H1 (cell line): Measurements from ENCODE around the gene FIGNL2. TPM values are rescaled to one million over a fixed set of nuclear protein-coding genes. Genes with fewer than 3 reads are reported as not detected.

Experiments used
- CTCF ChIA-PET: fragments of 300-600 bp; sonication (Branson Sonifier 250); formaldehyde crosslinking; loops from one replicate; lab custom pipeline; 2021; ENCODE audit not compliant: partially characterized antibody; lab: Charles Lee
- POLR2A ChIA-PET: fragments of 300-600 bp; sonication (Branson Sonifier 250); formaldehyde crosslinking; loops from one replicate; lab custom pipeline; 2021; ENCODE audit warnings: inconsistent platforms; ENCODE audit not compliant: partially characterized antibody; lab: Charles Lee
- DNase-seq, 2 experiments: peaks; one replicate each; pipeline versions ENCODE4 v3.0.0 to v3.0.0-alpha.2; 2010 to 2022; ENCODE audit warnings: low spot score in 2 of 2, low read depth in 1 of 2, mixed read lengths in 1 of 2
- FAIRE-seq: peaks from 2 replicates; lab custom pipeline; 2011; peaks lifted over from hg19 to GRCh38; lab: Jason Lieb, UNC
- H2AFZ ChIP-seq: 2 replicates; pipeline ENCODE4 v1.8.1; 2012; ENCODE audit warnings: low read length, inconsistent platforms
- H2AK5ac ChIP-seq: 2 replicates; pipeline ENCODE4 v1.6.1; 2013; ENCODE audit warnings: low read depth, low read length
- H2BK120ac ChIP-seq: replicated peaks from 2 replicates; pipeline ENCODE3; 2013; ENCODE audit warnings: low read depth, low read length, inconsistent platforms
- H2BK12ac ChIP-seq: 2 replicates; pipeline ENCODE4 v1.6.1; 2013; ENCODE audit warnings: low read depth, low read length
- H2BK15ac ChIP-seq: 2 replicates; pipeline ENCODE4 v1.6.1; 2013; ENCODE audit warnings: low read length
- H2BK20ac ChIP-seq: 2 replicates; pipeline ENCODE4 v1.6.1; 2013; ENCODE audit warnings: low read length
- H2BK5ac ChIP-seq: 2 replicates; pipeline ENCODE4 v1.6.1; 2013; ENCODE audit warnings: low read depth, low read length
- H3K14ac ChIP-seq: 2 replicates; pipeline ENCODE4 v1.6.1; 2013; ENCODE audit warnings: inconsistent platforms; ENCODE audit not compliant: insufficient read length
- H3K18ac ChIP-seq: 2 replicates; pipeline ENCODE4 v1.6.1; 2013; ENCODE audit warnings: low read length; ENCODE audit errors: extremely low read depth
- H3K23ac ChIP-seq: 2 replicates; pipeline ENCODE4 v1.6.1; 2013; ENCODE audit warnings: inconsistent platforms; ENCODE audit not compliant: insufficient read length
- H3K23me2 ChIP-seq: 2 replicates; pipeline ENCODE4 v1.6.1; 2013; ENCODE audit warnings: low read depth, low read length
- H3K27ac ChIP-seq: 2 replicates; pipeline ENCODE4 v1.6.1; 2011; ENCODE audit warnings: low read depth, low read length, inconsistent platforms
- H3K27me3 ChIP-seq, 4 experiments: replicated peaks in 1 of 4; 1 replicate in 1 of 4; 2 replicates in 3 of 4; pipeline versions ENCODE4 v1.6.1 to v1.8.1; 2011 to 2013; ENCODE audit warnings: low read length in 3 of 4, mild to moderate bottlenecking in 3 of 4, inconsistent platforms in 2 of 4, mixed read lengths in 2 of 4, moderate library complexity in 1 of 4; ENCODE audit not compliant: control insufficient read depth in 3 of 4, insufficient read depth in 3 of 4; ENCODE audit errors: extremely low read depth in 1 of 4
- H3K36me3 ChIP-seq, 4 experiments: 2 replicates each; pipeline versions ENCODE4 v1.6.1 to v1.8.1; 2011 to 2013; ENCODE audit warnings: mild to moderate bottlenecking in 4 of 4, low read length in 3 of 4, moderate library complexity in 2 of 4, control low read depth in 1 of 4, inconsistent platforms in 1 of 4; ENCODE audit not compliant: insufficient read depth in 4 of 4, control insufficient read depth in 2 of 4
- H3K4ac ChIP-seq: replicated peaks from 2 replicates; pipeline ENCODE3; 2013; ENCODE audit warnings: low read length, low read depth, mixed read lengths, inconsistent platforms; ENCODE audit not compliant: insufficient read length
- H3K4me1 ChIP-seq, 4 experiments: replicated peaks in 1 of 4; 1 replicate in 1 of 4; 2 replicates in 3 of 4; pipeline versions ENCODE4 v1.6.1 to v1.8.1; 2011 to 2013; ENCODE audit warnings: low read length in 3 of 4, inconsistent platforms in 2 of 4, mixed read lengths in 1 of 4; ENCODE audit not compliant: insufficient read depth in 4 of 4, control insufficient read depth in 3 of 4
- H3K4me2 ChIP-seq, 2 experiments: 2 replicates each; pipeline versions ENCODE4 v1.6.1 to v1.8.1; 2011 to 2013; ENCODE audit warnings: low read depth in 2 of 2, low read length in 2 of 2, control low read depth in 1 of 2, inconsistent platforms in 1 of 2, mild to moderate bottlenecking in 1 of 2; ENCODE audit not compliant: insufficient read depth in 1 of 2
- H3K4me3 ChIP-seq, 4 experiments: fragments of 200-600, 300-600 bp in 1 of 4; sonication (generic), shearing (Covaris generic), sonication (Bioruptor Twin) in 1 of 4; 2 replicates each; pipeline versions ENCODE4 v1.5.1 to v1.8.1; 2011 to 2016; ENCODE audit warnings: low read length in 4 of 4, low read depth in 3 of 4, control low read depth in 2 of 4, inconsistent platforms in 2 of 4, mild to moderate bottlenecking in 2 of 4, mixed read lengths in 1 of 4, moderate library complexity in 1 of 4; ENCODE audit not compliant: insufficient read depth in 2 of 4; ENCODE audit errors: extremely low read depth in 1 of 4
- H3K56ac ChIP-seq: replicated peaks from 2 replicates; pipeline ENCODE3; 2013; ENCODE audit warnings: low read depth, mild to moderate bottlenecking, mixed read lengths, low read length, inconsistent platforms; ENCODE audit not compliant: insufficient read length
- H3K79me1 ChIP-seq: 2 replicates; pipeline ENCODE4 v1.6.1; 2013; ENCODE audit warnings: low read depth, low read length, control low read depth
- H3K79me2 ChIP-seq, 2 experiments: 2 replicates each; pipeline versions ENCODE4 v1.6.1 to v1.8.1; 2012 to 2013; ENCODE audit warnings: low read length in 2 of 2, mild to moderate bottlenecking in 2 of 2, inconsistent platforms in 1 of 2; ENCODE audit not compliant: insufficient read depth in 2 of 2, control insufficient read depth in 1 of 2
- H3K9ac ChIP-seq, 4 experiments: replicated peaks in 1 of 4; 1 replicate in 1 of 4; 2 replicates in 3 of 4; pipeline versions ENCODE4 v1.6.1 to v1.8.1; 2011 to 2013; ENCODE audit warnings: low read depth in 3 of 4, low read length in 3 of 4, control low read depth in 2 of 4, mild to moderate bottlenecking in 2 of 4, moderate library complexity in 2 of 4, inconsistent platforms in 1 of 4; ENCODE audit errors: extremely low read depth in 1 of 4
- H3K9me3 ChIP-seq, 2 experiments: 2 replicates each; pipeline versions ENCODE4 v1.6.1 to v1.8.1; 2012 to 2013; ENCODE audit warnings: mild to moderate bottlenecking in 2 of 2, moderate library complexity in 2 of 2, control low read depth in 1 of 2, inconsistent platforms in 1 of 2, low read depth in 1 of 2, low read length in 1 of 2, mixed read lengths in 1 of 2; ENCODE audit not compliant: insufficient read depth in 2 of 2
- H4K20me1 ChIP-seq, 2 experiments: replicated peaks in 1 of 2; 2 replicates each; pipeline versions ENCODE3 to v1.8.1; 2011 to 2013; ENCODE audit warnings: inconsistent platforms in 2 of 2, low read length in 2 of 2, mild to moderate bottlenecking in 1 of 2; ENCODE audit not compliant: insufficient read depth in 2 of 2, control insufficient read depth in 1 of 2
- H4K5ac ChIP-seq: 2 replicates; pipeline ENCODE4 v1.6.1; 2013; ENCODE audit warnings: low read length, low read depth, mixed read lengths, inconsistent platforms; ENCODE audit not compliant: insufficient read length
- H4K8ac ChIP-seq: 2 replicates; pipeline ENCODE4 v1.8.0; 2013; ENCODE audit warnings: mild to moderate bottlenecking, moderate library complexity, low read length, inconsistent platforms; ENCODE audit not compliant: insufficient read depth; ENCODE audit errors: extremely low read depth
- H4K91ac ChIP-seq: replicated peaks from 2 replicates; pipeline ENCODE3; 2013; ENCODE audit warnings: low read length, mixed read lengths, inconsistent platforms; ENCODE audit not compliant: insufficient read length
- CHD2 ChIP-seq: IDR thresholded peaks from 2 replicates; pipeline ENCODE4 v1.6.1; 2012; ENCODE audit warnings: low read length, improper control_type of control experiment
- CTBP2 ChIP-seq: IDR thresholded peaks from 2 replicates; pipeline ENCODE4 v1.7.0; 2011; ENCODE audit warnings: borderline replicate concordance, mild to moderate bottlenecking, moderate library complexity, mixed read lengths, low read length; ENCODE audit not compliant: insufficient read depth, insufficient read length
- EGR1 ChIP-seq: IDR thresholded peaks from 2 replicates; pipeline ENCODE4 v1.6.1; 2011; ENCODE audit warnings: low read depth, low read length, borderline replicate concordance
- EZH2 ChIP-seq: fragments of 200-600 bp; sonication (generic); IDR thresholded peaks from 2 replicates; pipeline ENCODE4 v1.7.1; 2012; ENCODE audit warnings: low read depth, mild to moderate bottlenecking, moderate library complexity, low read length, inconsistent platforms; ENCODE audit not compliant: severe bottlenecking
- GTF2F1 ChIP-seq: IDR thresholded peaks from 2 replicates; pipeline ENCODE4 v1.6.1; 2012; ENCODE audit warnings: low read depth, low read length, improper control_type of control experiment, borderline replicate concordance
- KDM5A ChIP-seq: fragments of 200-600 bp; IDR thresholded peaks from 2 replicates; pipeline ENCODE4 v1.7.1; 2012; ENCODE audit warnings: mild to moderate bottlenecking, low read length, inconsistent platforms, mixed read lengths
- NANOG ChIP-seq: IDR thresholded peaks from 2 replicates; pipeline ENCODE4 v1.6.1; 2011; ENCODE audit warnings: low read length, low read depth, mild to moderate bottlenecking, inconsistent platforms; ENCODE audit not compliant: insufficient read depth, poor library complexity, severe bottlenecking
- POLR2AphosphoS5 ChIP-seq: IDR thresholded peaks from 2 replicates; pipeline ENCODE4 v1.6.1; 2011; ENCODE audit warnings: low read depth, low read length
- RNF2 ChIP-seq: fragments of 200-900, 300-1000 bp; sonication (generic); IDR thresholded peaks from 2 replicates; pipeline ENCODE4 v1.7.1; 2016; ENCODE audit warnings: borderline replicate concordance, low read depth, mild to moderate bottlenecking, antibody characterized with exemption, low read length; ENCODE audit not compliant: poor library complexity, severe bottlenecking; ENCODE audit errors: missing control alignments
- SIN3A ChIP-seq, 2 experiments: IDR thresholded peaks in 1 of 2; conservative IDR thresholded peaks in 1 of 2; 2 replicates each; pipeline ENCODE4 v1.6.1; 2011 to 2012; ENCODE audit warnings: low read length in 2 of 2, improper control_type of control experiment in 1 of 2, low read depth in 1 of 2, mild to moderate bottlenecking in 1 of 2
- SUZ12 ChIP-seq: fragments of 200-600 bp; sonication (generic); IDR thresholded peaks from 2 replicates; pipeline ENCODE4 v1.6.1; 2012; ENCODE audit warnings: mild to moderate bottlenecking, inconsistent platforms, low read length, moderate library complexity, mixed read lengths
- TAF1 ChIP-seq: IDR thresholded peaks from 2 replicates; pipeline ENCODE4 v1.6.1; 2011; ENCODE audit warnings: mild to moderate bottlenecking, low read depth, low read length
- TBP ChIP-seq: IDR thresholded peaks from 2 replicates; pipeline ENCODE4 v1.6.1; 2011; ENCODE audit warnings: low read depth, low read length, improper control_type of control experiment
- YY1 ChIP-seq: IDR thresholded peaks from 2 replicates; pipeline ENCODE4 v1.6.1; 2011; ENCODE audit warnings: low read depth, mild to moderate bottlenecking, low read length
- WGBS, 2 experiments: shearing (Covaris generic) in 1 of 2; methylation state at CpG; one replicate each; pipeline versions ENCODE4 v1.1.6 to v1.1.7; 2013 to 2015; ENCODE audit warnings: low lambda C conversion rate in 2 of 2, mixed read lengths in 2 of 2, inconsistent platforms in 1 of 2, low coverage in 1 of 2, missing lambda C conversion rate in 1 of 2; ENCODE audit not compliant: insufficient replicate concordance in 2 of 2, insufficient coverage in 1 of 2, insufficient read length in 1 of 2; ENCODE audit errors: extremely low coverage in 1 of 2, missing lambda C conversion rate in 1 of 2; 5-methylcytosine and 5-hydroxymethylcytosine counted together
- polyA plus RNA-seq, 7 experiments: library from polyadenylated mRNA; depleted of rRNA in 3 of 7; stranded (reverse) in 5 of 7; unstranded in 2 of 7; fragments of >200 nt in 5 of 7; fragments of 200-250 nt in 2 of 7; gene quantifications; 1 replicate in 5 of 7; 2 replicates in 1 of 7; 4 replicates in 1 of 7; pipeline versions ENCODE4 v1.2.1 to v1.2.3, GENCODE V29; 2011 to 2013; ENCODE audit warnings: missing spikeins in 2 of 7, mixed read lengths in 2 of 7
- total RNA-seq: library from RNA; stranded (reverse); fragmentation: NEBNext Ultra II Directional; extraction: Animal tissue kit (Norgen Biotek cat#: 25700); gene quantifications from 2 replicates; pipeline ENCODE4 v1.2.1, GENCODE V29; 2021

Gene FIGNL2
- total and polyA plus RNA-seq, 2 of the 8 experiments (the other 6 are each of a cell fraction or from before 2014, with no cell fraction given): 6.5 to 7.1 TPM

GRCh38 chr12:51774933-51775332 is 73.6 kb downstream of the FIGNL2 start:
- Histone ChIP-seq H3K9me3 (no peaks in the 10 kb centered on the region), H3K56ac (no peak overlapping the region), H3K9ac (no peak overlapping the region), H2AFZ (no peak overlapping the region), H3K4me2 (no peak overlapping the region), H2BK12ac (no peak overlapping the region), H3K36me3 (peaks cover 0 to 16% (median 5%) of the 10 kb centered on the region in 4 experiments; a peak in 5 of 8 replicates), H3K14ac (no peak overlapping the region), H4K8ac (no peak overlapping the region), H3K23ac (no peak overlapping the region), H4K91ac (no peak overlapping the region), H3K4me1 (no peaks in the 10 kb centered on the region), H2BK15ac (no peak overlapping the region), H3K79me1 (no peaks in the 10 kb centered on the region), H2AK5ac (no peak overlapping the region), H2BK120ac (no peak overlapping the region), H3K18ac (no peak overlapping the region), H3K23me2 (no peaks in the 10 kb centered on the region), H3K27me3 (no peaks in the 10 kb centered on the region), H3K79me2 (no peaks in the 10 kb centered on the region), H3K4ac (no peak overlapping the region), H2BK5ac (no peak overlapping the region), H3K4me3 (no peak overlapping the region), H3K27ac (no peak overlapping the region), H2BK20ac (no peak overlapping the region), H4K5ac (no peak overlapping the region), H4K20me1 (peaks cover 0 to 2% of the 10 kb centered on the region in 2 experiments)
- FAIRE-seq: no peak
- 87% methylated on average over 2 of the region's 2 CpGs; no CpG with 5 or more reads in 1 of the 2 experiments for WGBS, 2 experiments
- CTCF ChIA-PET: interaction anchor here (1.3 kb wide), 1 partner anchor 100 kb away, joined by 3 read pairs; no protein-coding TSS in a partner anchor
- POLR2A ChIA-PET: interaction anchor here (2.2 kb wide), 1 partner anchor 11 kb away, joined by 4 read pairs; no protein-coding TSS in a partner anchor
- no peak for DNase-seq
- TF ChIP-seq CHD2 (no peak), SUZ12 (no peak), YY1 (no peak), RNF2 (no peak), CTBP2 (no peak), EZH2 (no peak), POLR2AphosphoS5 (no peak), GTF2F1 (no peak), TBP (no peak), NANOG (no peak), TAF1 (no peak), SIN3A (conservative IDR thresholded peaks at IDR 0.05 in 1 of 2, IDR thresholded peaks at IDR 0.05 in 1 of 2; ENCODE audit: low read depth in 1 of 2, low read length in 2 of 2) (no peak), KDM5A (no peak), EGR1 (no peak)
